ENCODE measurements around the gene TRMT10C.
"Not testable (repeated sequence)": the region's sequence is repeated elsewhere in the genome, so short reads cannot be mapped to it uniquely, and the experiment has no call there.

- TF ChIP-seq CTCF (conservative IDR thresholded peaks at IDR 0.05; ENCODE audit: low read depth in 2 of 2); POLR2AphosphoS5 (IDR thresholded peaks at IDR 0.05; ENCODE audit: low read depth); EZH2phosphoT487 (IDR thresholded peaks at IDR 0.05; ENCODE audit: unreplicated experiment): not testable (repeated sequence)
Observed at GRCh38 chr3:101605398-101605797, 43.7 kb downstream of the TRMT10C start.
